GM21529 (cell line): Measurements from ENCODE around the gene GPR162.
"Not testable (repeated sequence)": the region's sequence is repeated elsewhere in the genome, so short reads cannot be mapped to it uniquely, and the experiment has no call there.

Experiments
- ATAC-seq: cut with Tn5 transposase; IDR thresholded peaks from one replicate; pipeline ENCODE4 v1.9.1; 2021; ENCODE audit not compliant: unreplicated experiment

GPR162 gene

GRCh38 chr12:6852651-6853354, 31.2 kb downstream of the GPR162 start:
- ATAC-seq, result no peak

- no peak for ATAC-seq
Measured at GRCh38 chr12:6853626-6854025, 32.0 kb downstream of the GPR162 start.

- ATAC-seq, result no peak
Measured at GRCh38 chr12:6854036-6854435, 32.4 kb downstream of the GPR162 start.

- no peak for ATAC-seq
Measured at GRCh38 chr12:6855322-6855721, 33.7 kb downstream of the GPR162 start.

GRCh38 chr12:6858799-6859198, 37.2 kb downstream of the GPR162 start:
- no peak for ATAC-seq

GRCh38 chr12:6860116-6860515, 38.5 kb downstream of the GPR162 start:
- ATAC-seq, result no peak

- no peak for ATAC-seq
Measured at GRCh38 chr12:6860942-6861341, 39.3 kb downstream of the GPR162 start.

GRCh38 chr12:6861391-6861790, 39.8 kb downstream of the GPR162 start:
- no peak for ATAC-seq

- no peak for ATAC-seq
Measured at GRCh38 chr12:6863033-6863432, 41.4 kb downstream of the GPR162 start.

GRCh38 chr12:6863586-6864321, 42.1 kb downstream of the GPR162 start:
- ATAC-seq, result no peak

- ATAC-seq, result not testable (repeated sequence)
Measured at GRCh38 chr12:6865307-6865706, 43.7 kb downstream of the GPR162 start.

- ATAC-seq, result no peak
Measured at GRCh38 chr12:6866163-6866919, 44.7 kb downstream of the GPR162 start.

GRCh38 chr12:6866920-6867412, 45.3 kb downstream of the GPR162 start:
- ATAC-seq, result peak; percentile 17

- ATAC-seq, result peak; percentile 55
Measured at GRCh38 chr12:6867413-6868210, 46.0 kb downstream of the GPR162 start, which contains the start of gene TPI1. Gene TPI1 (plus strand): TSS chr12:6867531. CDS start chr12:6867567, 36 bp downstream.

GRCh38 chr12:6868211-6869048, 46.8 kb downstream of the GPR162 start:
- no peak for ATAC-seq

- no peak for ATAC-seq
Measured at GRCh38 chr12:6869049-6870021, 47.7 kb downstream of the GPR162 start.

GRCh38 chr12:6870304-6870703, 48.7 kb downstream of the GPR162 start:
- ATAC-seq, result not testable (repeated sequence)
